H9 (cell line): ENCODE results near the gene ATP13A1. TPM values are rescaled to one million over a fixed set of nuclear protein-coding genes. Genes with fewer than 3 reads are reported as not detected.

ENCODE experiments used
- DNase-seq: peaks from one replicate; pipeline ENCODE4 v3.0.0-alpha.2; 2017
- H2AFZ ChIP-seq: one replicate; pipeline ENCODE4 v1.6.1; 2013; ENCODE audit warnings: mild to moderate bottlenecking, low read length, control low read depth, moderate library complexity
- H2AK5ac ChIP-seq: 2 replicates; pipeline ENCODE4 v1.6.1; 2013; ENCODE audit warnings: low read length, control low read depth, mixed read lengths; ENCODE audit not compliant: insufficient read length
- H2BK120ac ChIP-seq: one replicate; pipeline ENCODE4 v1.6.1; 2013; ENCODE audit warnings: low read depth, mild to moderate bottlenecking, low read length, control low read depth, inconsistent platforms; ENCODE audit not compliant: poor library complexity, severe bottlenecking
- H2BK12ac ChIP-seq: 2 replicates; pipeline ENCODE4 v1.6.1; 2013; ENCODE audit warnings: low read length, control low read depth, mixed read lengths, low read depth; ENCODE audit not compliant: insufficient read length
- H2BK15ac ChIP-seq: 2 replicates; pipeline ENCODE4 v1.6.1; 2013; ENCODE audit warnings: low read depth, low read length, control low read depth
- H2BK20ac ChIP-seq: one replicate; pipeline ENCODE4 v1.6.1; 2013; ENCODE audit warnings: low read depth, mild to moderate bottlenecking, low read length, control low read depth, inconsistent platforms; ENCODE audit not compliant: poor library complexity, severe bottlenecking
- H2BK5ac ChIP-seq: 2 replicates; pipeline ENCODE4 v1.6.1; 2013; ENCODE audit warnings: low read length, control low read depth, mixed read lengths; ENCODE audit not compliant: insufficient read length
- H3K14ac ChIP-seq: 2 replicates; pipeline ENCODE4 v1.6.1; 2013; ENCODE audit warnings: low read length, control low read depth; ENCODE audit not compliant: insufficient read depth
- H3K18ac ChIP-seq: 2 replicates; pipeline ENCODE4 v1.6.1; 2013; ENCODE audit warnings: low read depth, mild to moderate bottlenecking, mixed read lengths, low read length, control low read depth; ENCODE audit not compliant: insufficient read length
- H3K23ac ChIP-seq: 2 replicates; pipeline ENCODE4 v1.6.1; 2013; ENCODE audit warnings: low read length, control low read depth, mixed read lengths, low read depth; ENCODE audit not compliant: insufficient read length
- H3K23me2 ChIP-seq: 2 replicates; pipeline ENCODE4 v1.6.1; 2013; ENCODE audit warnings: low read depth, mild to moderate bottlenecking, mixed read lengths, low read length, control low read depth; ENCODE audit not compliant: insufficient read length, poor library complexity, severe bottlenecking
- H3K27ac ChIP-seq: 2 replicates; pipeline ENCODE4 v1.5.1; 2013; ENCODE audit warnings: low read length, control low read depth, mixed read lengths, low read depth; ENCODE audit not compliant: insufficient read length
- H3K27me3 ChIP-seq: 2 replicates; pipeline ENCODE4 v1.6.1; 2013; ENCODE audit warnings: low read length, control low read depth, inconsistent platforms; ENCODE audit not compliant: insufficient read depth
- H3K4ac ChIP-seq: 2 replicates; pipeline ENCODE4 v1.6.1; 2013; ENCODE audit warnings: low read depth, mild to moderate bottlenecking, control low read depth, inconsistent platforms, low read length, moderate library complexity
- H3K4me1 ChIP-seq: 2 replicates; pipeline ENCODE4 v1.6.1; 2013; ENCODE audit warnings: low read length, control low read depth, inconsistent platforms; ENCODE audit not compliant: insufficient read depth
- H3K4me2 ChIP-seq: 2 replicates; pipeline ENCODE4 v1.6.1; 2013; ENCODE audit warnings: low read length, control low read depth, mixed read lengths; ENCODE audit not compliant: insufficient read length, insufficient read depth
- H3K56ac ChIP-seq: 2 replicates; pipeline ENCODE4 v1.6.1; 2013; ENCODE audit warnings: low read depth, mild to moderate bottlenecking, mixed read lengths, low read length, control low read depth; ENCODE audit not compliant: insufficient read length
- H3K79me1 ChIP-seq: 2 replicates; pipeline ENCODE4 v1.6.1; 2013; ENCODE audit warnings: low read depth, mild to moderate bottlenecking, moderate library complexity, low read length, control low read depth, inconsistent platforms; ENCODE audit not compliant: insufficient read depth, poor library complexity, severe bottlenecking
- H3K79me2 ChIP-seq: 2 replicates; pipeline ENCODE4 v1.6.1; 2013; ENCODE audit warnings: low read length, control low read depth, inconsistent platforms; ENCODE audit not compliant: insufficient read depth
- H3K9ac ChIP-seq: 2 replicates; pipeline ENCODE4 v1.6.1; 2013; ENCODE audit warnings: low read length, control low read depth, mixed read lengths; ENCODE audit not compliant: insufficient read length; ENCODE audit errors: extremely low read depth
- H3K9me3 ChIP-seq: one replicate; pipeline ENCODE4 v1.6.1; 2013; ENCODE audit warnings: low read depth, low read length, inconsistent platforms; ENCODE audit not compliant: control insufficient read depth
- H3T11ph ChIP-seq: one replicate; pipeline ENCODE4 v1.6.1; 2013; ENCODE audit warnings: mild to moderate bottlenecking, low read length, control low read depth, inconsistent platforms
- H4K20me1 ChIP-seq: one replicate; pipeline ENCODE4 v1.6.1; 2013; ENCODE audit not compliant: control insufficient read depth, insufficient read length, insufficient read depth
- H4K5ac ChIP-seq: 2 replicates; pipeline ENCODE4 v1.6.1; 2013; ENCODE audit warnings: low read depth, mild to moderate bottlenecking, mixed read lengths, low read length, control low read depth; ENCODE audit not compliant: insufficient read length
- H4K8ac ChIP-seq: replicated peaks from 2 replicates; pipeline ENCODE4 v1.6.1; 2013; ENCODE audit warnings: low read length, control low read depth, mixed read lengths, low read depth; ENCODE audit not compliant: insufficient read length
- H4K91ac ChIP-seq: 2 replicates; pipeline ENCODE4 v1.6.1; 2013; ENCODE audit warnings: low read depth, mild to moderate bottlenecking, moderate library complexity, mixed read lengths, low read length, control low read depth; ENCODE audit not compliant: insufficient read length
- H3K27ac Mint-ChIP-seq, 3 experiments: 2 replicates in 2 of 3; 3 replicates in 1 of 3; pipeline ENCODE4 v1.8.0; 2020 to 2021; ENCODE audit warnings: mixed read lengths in 3 of 3, mild to moderate bottlenecking in 1 of 3, moderate library complexity in 1 of 3
- H3K27me3 Mint-ChIP-seq: 2 replicates; pipeline ENCODE4 v1.8.0; 2021; ENCODE audit warnings: low read depth, mild to moderate bottlenecking, moderate library complexity, mixed read lengths
- H3K36me3 Mint-ChIP-seq, 3 experiments: 2 replicates in 2 of 3; 3 replicates in 1 of 3; pipeline ENCODE4 v1.8.0; 2020 to 2021; ENCODE audit warnings: low read depth in 3 of 3, mixed read lengths in 3 of 3; ENCODE audit not compliant: insufficient read depth in 1 of 3
- H3K4me1 Mint-ChIP-seq, 2 experiments: 2 replicates each; pipeline ENCODE4 v1.8.0; 2020; ENCODE audit warnings: mixed read lengths in 2 of 2
- H3K4me3 Mint-ChIP-seq, 2 experiments: 2 replicates in 1 of 2; 3 replicates in 1 of 2; pipeline ENCODE4 v1.8.0; 2020 to 2021; ENCODE audit warnings: mild to moderate bottlenecking in 2 of 2, mixed read lengths in 2 of 2, moderate library complexity in 1 of 2
- H3K9me3 Mint-ChIP-seq, 2 experiments: 2 replicates in 1 of 2; 3 replicates in 1 of 2; pipeline ENCODE4 v1.8.0; 2020; ENCODE audit warnings: mild to moderate bottlenecking in 2 of 2, mixed read lengths in 2 of 2, moderate library complexity in 1 of 2
- WGBS: extraction: QIAGEN DNeasy Blood & Tissue Kit; methylation state at CpG from one replicate; pipeline ENCODE4 v1.1.7; 2013; ENCODE audit warnings: missing lambda C conversion rate, low lambda C conversion rate, mixed read lengths; ENCODE audit not compliant: insufficient read length; ENCODE audit errors: extremely low coverage; 5-methylcytosine and 5-hydroxymethylcytosine counted together
- total RNA-seq: library from RNA; stranded (reverse); gene quantifications from 2 replicates; pipeline ENCODE4 v1.2.1, GENCODE V29; 2021
- TF ChIP-seq, protein P1 (sequence below): fragments of 200-600 bp; sonication (generic); conservative IDR thresholded peaks from 3 replicates; pipeline ENCODE4 v1.8.0; 2021; ENCODE audit warnings: antibody characterized with exemption, mild to moderate bottlenecking

The ATP13A1 gene
- total RNA-seq, 1 experiment from 2014 or later: 67.8 TPM

GRCh38 chr19:19649155-19649554 lies 14.3 kb downstream of the ATP13A1 start:
- Histone ChIP-seq H3K27me3 (no peaks in the 10 kb centered on the region), H3K56ac (no peak overlapping the region), H3K9me3 (no peaks in the 10 kb centered on the region), H3K23me2 (no peaks in the 10 kb centered on the region), H2BK5ac (no peak overlapping the region), H3K23ac (no peak overlapping the region), H4K20me1 (no peaks in the 10 kb centered on the region), H3K18ac (no peak overlapping the region), H2BK15ac (no peak overlapping the region), H3K4me1 (no peaks in the 10 kb centered on the region), H2AK5ac (no peak overlapping the region), H3K79me1 (no peaks in the 10 kb centered on the region), H3K79me2 (no peaks in the 10 kb centered on the region), H3K14ac (no peak overlapping the region), H3T11ph (no peak overlapping the region), H4K5ac (no peak overlapping the region), H4K91ac (no peak overlapping the region), H3K4me2 (no peak overlapping the region), H4K8ac (no peak overlapping the region), H2BK12ac (no peak overlapping the region), H3K4ac (no peak overlapping the region), H3K9ac (no peak overlapping the region), H2AFZ (no peak overlapping the region), H3K27ac (no peak overlapping the region), H2BK120ac (no peak overlapping the region), H2BK20ac (no peak overlapping the region)
- no peaks in the 10 kb centered on the region for H3K9me3 Mint-ChIP-seq
- DNase-seq: no peak
- peaks cover 34 to 94% (median 83%) of the 10 kb centered on the region in 3 experiments; a peak in 6 of 7 replicates for H3K36me3 Mint-ChIP-seq
- H3K4me3 Mint-ChIP-seq: no peak overlapping the region
- no peaks in the 10 kb centered on the region for H3K4me1 Mint-ChIP-seq
- TF ChIP-seq, protein P1, sequence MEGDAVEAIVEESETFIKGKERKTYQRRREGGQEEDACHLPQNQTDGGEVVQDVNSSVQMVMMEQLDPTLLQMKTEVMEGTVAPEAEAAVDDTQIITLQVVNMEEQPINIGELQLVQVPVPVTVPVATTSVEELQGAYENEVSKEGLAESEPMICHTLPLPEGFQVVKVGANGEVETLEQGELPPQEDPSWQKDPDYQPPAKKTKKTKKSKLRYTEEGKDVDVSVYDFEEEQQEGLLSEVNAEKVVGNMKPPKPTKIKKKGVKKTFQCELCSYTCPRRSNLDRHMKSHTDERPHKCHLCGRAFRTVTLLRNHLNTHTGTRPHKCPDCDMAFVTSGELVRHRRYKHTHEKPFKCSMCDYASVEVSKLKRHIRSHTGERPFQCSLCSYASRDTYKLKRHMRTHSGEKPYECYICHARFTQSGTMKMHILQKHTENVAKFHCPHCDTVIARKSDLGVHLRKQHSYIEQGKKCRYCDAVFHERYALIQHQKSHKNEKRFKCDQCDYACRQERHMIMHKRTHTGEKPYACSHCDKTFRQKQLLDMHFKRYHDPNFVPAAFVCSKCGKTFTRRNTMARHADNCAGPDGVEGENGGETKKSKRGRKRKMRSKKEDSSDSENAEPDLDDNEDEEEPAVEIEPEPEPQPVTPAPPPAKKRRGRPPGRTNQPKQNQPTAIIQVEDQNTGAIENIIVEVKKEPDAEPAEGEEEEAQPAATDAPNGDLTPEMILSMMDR: no peak
- no CpG with 5 or more reads among the region's 6 CpGs for WGBS
- no peaks in the 10 kb centered on the region; the same call in 1 of the 2 replicates for H3K27me3 Mint-ChIP-seq
- no peak overlapping the region for H3K27ac Mint-ChIP-seq
